Osteoblast (primary cell): ENCODE data around the gene MEF2A. TPM values are rescaled to one million over a fixed set of nuclear protein-coding genes. Genes with fewer than 3 reads are reported as not detected.

Experiments used
- DNase-seq: peaks from one replicate; pipeline ENCODE4 v3.0.0; 2011; ENCODE audit warnings: low spot score, mixed read lengths; ENCODE audit not compliant: insufficient read length; ENCODE audit errors: missing footprints
- H2AFZ ChIP-seq: 2 replicates; pipeline ENCODE4 v1.6.0; 2011; ENCODE audit warnings: mild to moderate bottlenecking, low read length
- H3K27ac ChIP-seq: 2 replicates; pipeline ENCODE4 v1.5.1; 2011; ENCODE audit warnings: mild to moderate bottlenecking, low read depth, low read length, moderate library complexity
- H3K27me3 ChIP-seq: 2 replicates; pipeline ENCODE4 v1.6.0; 2012; ENCODE audit warnings: mild to moderate bottlenecking, control low read depth, inconsistent platforms, low read length, moderate library complexity; ENCODE audit not compliant: insufficient read depth
- H3K36me3 ChIP-seq: 2 replicates; pipeline ENCODE4 v1.5.1; 2011; ENCODE audit warnings: mild to moderate bottlenecking, low read length, control low read depth, moderate library complexity; ENCODE audit not compliant: insufficient read depth
- H3K4me1 ChIP-seq: 2 replicates; pipeline ENCODE4 v1.5.1; 2011; ENCODE audit warnings: mild to moderate bottlenecking, low read length, control low read depth, moderate library complexity; ENCODE audit not compliant: insufficient read depth
- H3K4me2 ChIP-seq: 2 replicates; pipeline ENCODE4 v1.6.0; 2011; ENCODE audit warnings: mild to moderate bottlenecking, low read length; ENCODE audit not compliant: insufficient read depth
- H3K4me3 ChIP-seq: fragments of 200-600 bp; sonication (generic); 3 replicates; pipeline ENCODE4 v1.5.1; 2012; ENCODE audit warnings: mild to moderate bottlenecking, low read length, inconsistent platforms; ENCODE audit not compliant: insufficient read depth
- H3K79me2 ChIP-seq: 2 replicates; pipeline ENCODE4 v1.6.0; 2012; ENCODE audit warnings: mild to moderate bottlenecking, low read length, control low read depth, inconsistent platforms; ENCODE audit not compliant: insufficient read depth
- H3K9me3 ChIP-seq: 2 replicates; pipeline ENCODE4 v1.5.1; 2011; ENCODE audit warnings: low read depth, low read length, control low read depth
- H4K20me1 ChIP-seq: 2 replicates; pipeline ENCODE4 v1.6.0; 2012; ENCODE audit warnings: mild to moderate bottlenecking, low read length, control low read depth; ENCODE audit not compliant: insufficient read depth
- total RNA-seq: library from RNA; depleted of rRNA; stranded (reverse); fragments of >200 nt; gene quantifications from 2 replicates; pipeline ENCODE4 v1.2.3, GENCODE V29; 2012
- TF ChIP-seq, protein P1 (sequence below): IDR thresholded peaks from 2 replicates; pipeline ENCODE4 v1.5.1; 2011; ENCODE audit warnings: mild to moderate bottlenecking, low read depth, low read length, moderate library complexity; ENCODE audit errors: extremely low read depth

The MEF2A gene
- total RNA-seq, 1 donor, result 55.4 TPM

DNA sequence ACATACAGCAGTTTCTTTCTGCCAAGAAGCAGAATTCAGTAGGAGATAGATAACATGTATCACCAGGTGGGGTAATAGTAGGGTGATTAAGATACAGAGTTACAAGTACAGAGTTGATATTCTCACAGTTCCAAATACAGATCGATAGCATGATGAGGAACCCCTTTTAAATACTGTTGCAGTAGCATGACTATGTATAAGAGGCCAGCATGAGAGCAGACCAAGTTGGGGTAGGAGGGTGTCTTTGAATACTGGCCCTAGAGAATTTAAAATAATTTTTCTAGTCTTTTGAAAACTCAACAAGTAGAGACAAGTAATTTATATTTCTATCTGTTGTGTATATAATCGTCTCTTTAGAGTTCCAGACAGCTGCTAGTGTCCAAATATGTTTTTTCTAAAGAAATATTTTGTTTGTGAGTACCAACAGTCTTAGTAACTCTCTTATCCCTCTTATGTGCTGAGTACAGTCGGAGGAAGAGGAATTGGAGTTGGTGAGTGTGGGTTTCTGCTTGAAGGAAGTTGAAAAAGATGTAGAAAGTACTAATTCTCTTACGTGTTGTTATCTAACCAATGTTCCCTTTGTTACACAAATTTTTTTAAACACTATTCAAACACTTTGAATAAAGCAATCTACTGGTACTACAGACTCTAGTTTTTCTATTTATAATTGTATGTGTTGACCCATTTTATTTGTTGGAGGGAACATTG, 137.3 kb downstream of the MEF2A start:
- H3K27ac ChIP-seq, result peak overlapping the region; percentile 71
- DNase-seq, result no peak
- no peak overlapping the region for H3K4me3 ChIP-seq
- H3K4me1 ChIP-seq, result peaks cover 31% of the 10 kb centered on the region
- H2AFZ ChIP-seq, result no peak overlapping the region
- H3K9me3 ChIP-seq, result no peaks in the 10 kb centered on the region
- TF ChIP-seq, protein P1, sequence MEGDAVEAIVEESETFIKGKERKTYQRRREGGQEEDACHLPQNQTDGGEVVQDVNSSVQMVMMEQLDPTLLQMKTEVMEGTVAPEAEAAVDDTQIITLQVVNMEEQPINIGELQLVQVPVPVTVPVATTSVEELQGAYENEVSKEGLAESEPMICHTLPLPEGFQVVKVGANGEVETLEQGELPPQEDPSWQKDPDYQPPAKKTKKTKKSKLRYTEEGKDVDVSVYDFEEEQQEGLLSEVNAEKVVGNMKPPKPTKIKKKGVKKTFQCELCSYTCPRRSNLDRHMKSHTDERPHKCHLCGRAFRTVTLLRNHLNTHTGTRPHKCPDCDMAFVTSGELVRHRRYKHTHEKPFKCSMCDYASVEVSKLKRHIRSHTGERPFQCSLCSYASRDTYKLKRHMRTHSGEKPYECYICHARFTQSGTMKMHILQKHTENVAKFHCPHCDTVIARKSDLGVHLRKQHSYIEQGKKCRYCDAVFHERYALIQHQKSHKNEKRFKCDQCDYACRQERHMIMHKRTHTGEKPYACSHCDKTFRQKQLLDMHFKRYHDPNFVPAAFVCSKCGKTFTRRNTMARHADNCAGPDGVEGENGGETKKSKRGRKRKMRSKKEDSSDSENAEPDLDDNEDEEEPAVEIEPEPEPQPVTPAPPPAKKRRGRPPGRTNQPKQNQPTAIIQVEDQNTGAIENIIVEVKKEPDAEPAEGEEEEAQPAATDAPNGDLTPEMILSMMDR, result no peak
- H3K36me3 ChIP-seq, result no peaks in the 10 kb centered on the region
- H3K79me2 ChIP-seq, result no peaks in the 10 kb centered on the region
- H3K4me2 ChIP-seq, result peak overlapping the region; percentile 70
- H3K27me3 ChIP-seq, result no peaks in the 10 kb centered on the region
- H4K20me1 ChIP-seq, result peaks cover 2% of the 10 kb centered on the region

DNA sequence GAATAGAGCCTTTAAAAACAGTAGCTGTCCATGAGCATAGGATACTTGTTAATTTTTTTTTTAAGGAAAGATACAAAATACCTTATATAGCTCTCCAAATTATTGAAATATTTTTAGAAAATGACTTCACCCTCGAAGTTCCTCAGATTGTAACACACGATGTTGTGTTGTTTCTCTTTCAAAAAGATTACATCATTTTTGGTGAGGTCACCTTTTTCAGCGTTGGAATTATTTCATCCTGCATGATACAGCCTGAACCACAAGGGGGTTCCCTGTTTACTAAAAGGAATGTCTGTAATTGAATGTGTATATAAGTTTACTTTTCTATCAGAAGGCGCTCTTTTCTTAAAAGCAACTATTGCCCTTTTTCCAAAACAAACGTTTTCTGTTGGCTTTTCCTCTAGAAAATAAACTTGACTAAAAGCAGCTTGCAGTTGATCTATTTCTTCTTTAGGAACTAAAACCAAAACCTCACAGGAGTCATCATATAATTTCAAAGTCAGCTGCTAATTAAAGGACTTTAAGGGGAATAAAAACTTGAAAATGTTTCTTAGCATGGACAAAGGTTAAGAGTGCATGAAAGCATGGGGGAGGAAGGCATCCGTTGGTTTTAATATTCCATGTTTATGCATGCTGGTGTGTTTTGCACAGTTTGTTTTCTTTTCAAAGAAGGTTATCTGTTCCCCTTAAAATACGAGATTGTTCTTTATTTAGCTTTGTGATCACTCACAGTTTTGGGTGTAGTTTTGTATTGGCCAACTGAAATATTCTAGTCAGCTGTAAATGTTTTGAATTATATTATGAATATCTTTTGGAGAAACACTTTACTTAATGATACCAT, 138.0 kb downstream of the MEF2A start:
- Histone ChIP-seq H2AFZ (no peak overlapping the region), H3K36me3 (no peaks in the 10 kb centered on the region), H3K4me2 (peak overlapping the region; percentile 70), H3K4me1 (peaks cover 38% of the 10 kb centered on the region), H3K4me3 (peak overlapping the region; percentile 26), H3K79me2 (no peaks in the 10 kb centered on the region), H4K20me1 (peaks cover 2% of the 10 kb centered on the region), H3K27ac (peak overlapping the region; percentile 71), H3K27me3 (no peaks in the 10 kb centered on the region), H3K9me3 (no peaks in the 10 kb centered on the region)
- TF ChIP-seq, protein P1, result peak; percentile 63
- DNase-seq, result no peak

DNA sequence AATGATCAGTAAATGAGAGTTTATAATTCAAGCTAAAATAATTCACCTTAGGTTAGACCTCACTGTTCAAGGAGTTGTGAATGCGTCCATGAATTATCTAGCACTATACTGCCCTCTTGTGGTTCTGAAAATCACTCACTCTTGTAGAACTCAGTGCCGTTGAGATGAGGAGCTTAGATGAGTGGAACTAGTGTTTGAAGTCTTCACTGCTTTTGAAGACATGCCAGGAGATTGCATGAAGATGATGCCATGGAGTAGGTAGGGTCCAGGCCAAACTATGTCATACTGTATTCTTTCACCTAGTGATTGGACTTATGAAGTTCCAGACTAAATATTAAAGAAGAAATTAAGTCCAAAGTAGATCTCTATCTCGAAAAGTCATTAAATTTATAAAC, 138.7 kb downstream of the MEF2A start:
- no peaks in the 10 kb centered on the region for H3K27me3 ChIP-seq
- no peak for DNase-seq
- H3K4me1 ChIP-seq, result peaks cover 42% of the 10 kb centered on the region
- peak overlapping the region; percentile 70 for H3K4me2 ChIP-seq
- peak overlapping the region; percentile 71 for H3K27ac ChIP-seq
- H4K20me1 ChIP-seq, result peaks cover 2% of the 10 kb centered on the region
- TF ChIP-seq, protein P1, result peak; percentile 71
- H3K79me2 ChIP-seq, result peaks cover 3% of the 10 kb centered on the region
- H2AFZ ChIP-seq, result no peak overlapping the region
- H3K4me3 ChIP-seq, result no peak overlapping the region
- H3K36me3 ChIP-seq, result no peaks in the 10 kb centered on the region
- no peaks in the 10 kb centered on the region for H3K9me3 ChIP-seq
